Measurements from ENCODE around the gene TULP4.
"Not testable (repeated sequence)": the region's sequence is repeated elsewhere in the genome, so short reads cannot be mapped to it uniquely, and the experiment has no call there.

TULP4 gene

DNA sequence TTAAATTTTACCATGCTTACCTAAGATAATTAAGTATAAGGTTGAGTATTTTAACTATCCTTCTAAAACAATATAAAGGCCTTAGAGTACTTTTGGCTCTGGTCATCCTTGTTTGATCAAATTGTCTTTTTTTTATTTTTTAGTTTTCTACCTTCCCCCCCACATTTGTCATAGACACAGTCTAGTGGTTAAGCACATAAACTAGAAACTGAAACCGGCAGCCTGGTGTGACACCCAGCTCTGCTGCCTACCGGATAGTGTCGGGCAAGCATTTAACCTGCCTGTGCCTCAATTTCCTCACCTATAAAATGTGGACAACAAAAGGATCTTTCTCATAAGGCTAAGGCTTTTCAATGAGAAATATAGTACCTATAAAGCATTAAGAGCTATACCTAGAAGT lies 21.6 kb upstream of the TULP4 start:
- no peak overlapping the region for H3K4me3 ChIP-seq
- peaks cover 26% of the 10 kb centered on the region for H3K4me1 ChIP-seq
- H4K20me1 ChIP-seq, result peaks cover 23% of the 10 kb centered on the region; the same call in 1 of the 2 replicates
- H3K27me3 ChIP-seq, result no peaks in the 10 kb centered on the region
- TF ChIP-seq Cebpa-rat (IDR thresholded peaks at IDR 0.05), result no peak
- peaks cover 44% of the 10 kb centered on the region for H3K36me3 ChIP-seq
- peaks cover 28% of the 10 kb centered on the region for H3K9me3 ChIP-seq
- H3K9ac ChIP-seq, result no peak overlapping the region
- H3K27ac ChIP-seq, result no peak overlapping the region
- peak overlapping the region; percentile 63 for H3K4me2 ChIP-seq

DNA sequence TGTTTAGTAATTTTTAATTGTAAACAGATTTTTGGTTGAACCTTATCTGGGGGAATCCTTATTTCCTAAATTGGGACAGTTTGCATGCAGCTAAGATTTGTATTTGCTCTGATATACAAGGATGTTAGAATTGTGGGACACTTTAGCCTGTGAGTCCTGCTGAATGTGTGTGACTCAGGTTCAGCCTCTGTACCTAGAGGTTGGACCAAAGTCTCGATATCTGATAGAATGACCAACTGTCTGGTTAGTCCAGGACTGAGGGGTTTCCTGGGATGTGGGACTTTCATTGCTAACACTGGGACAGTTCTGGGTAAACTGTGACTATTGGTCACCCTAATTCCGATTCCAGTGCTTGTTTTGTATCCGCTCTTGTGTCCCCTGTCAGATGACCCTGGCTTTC lies 20.2 kb upstream of the TULP4 start:
- H4K20me1 ChIP-seq, result peaks cover 18% of the 10 kb centered on the region; the same call in 1 of the 2 replicates
- H3K4me2 ChIP-seq, result no peak overlapping the region
- no peak overlapping the region for H3K9ac ChIP-seq
- no peak overlapping the region for H3K27ac ChIP-seq
- H3K27me3 ChIP-seq, result no peaks in the 10 kb centered on the region
- peaks cover 26% of the 10 kb centered on the region for H3K4me1 ChIP-seq
- TF ChIP-seq Cebpa-rat (IDR thresholded peaks at IDR 0.05), result no peak
- H3K9me3 ChIP-seq, result peaks cover 42% of the 10 kb centered on the region
- no peak overlapping the region for H3K4me3 ChIP-seq
- H3K36me3 ChIP-seq, result peaks cover 58% of the 10 kb centered on the region

DNA sequence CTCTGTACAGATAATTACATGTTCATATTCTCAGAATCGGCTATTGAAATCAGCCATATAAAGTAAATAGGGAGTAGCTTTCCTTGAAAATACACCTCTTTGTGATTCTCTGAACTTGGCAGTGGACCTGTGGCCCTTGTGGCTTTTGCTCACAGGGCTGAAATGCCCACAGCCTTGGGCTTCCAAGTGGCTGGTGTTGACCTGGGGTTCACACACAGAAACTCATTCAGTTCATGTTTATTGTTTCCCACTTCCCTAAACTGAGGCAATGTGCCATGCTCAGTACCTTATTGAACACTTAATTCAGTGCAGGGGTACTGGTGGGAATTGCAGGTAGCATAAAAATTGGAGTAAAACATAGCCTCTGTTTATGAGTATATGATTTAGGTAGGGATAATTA lies 19.1 kb upstream of the TULP4 start:
- Histone ChIP-seq H3K36me3 (peaks cover 62% of the 10 kb centered on the region), H3K9me3 (peaks cover 53% of the 10 kb centered on the region), H3K9ac (no peak overlapping the region), H3K27ac (no peak overlapping the region), H3K4me3 (no peak overlapping the region), H3K4me2 (no peak overlapping the region), H4K20me1 (peaks cover 7% of the 10 kb centered on the region; the same call in 1 of the 2 replicates), H3K27me3 (no peaks in the 10 kb centered on the region), H3K4me1 (peaks cover 26% of the 10 kb centered on the region)
- no peak for TF ChIP-seq Cebpa-rat (IDR thresholded peaks at IDR 0.05)

DNA sequence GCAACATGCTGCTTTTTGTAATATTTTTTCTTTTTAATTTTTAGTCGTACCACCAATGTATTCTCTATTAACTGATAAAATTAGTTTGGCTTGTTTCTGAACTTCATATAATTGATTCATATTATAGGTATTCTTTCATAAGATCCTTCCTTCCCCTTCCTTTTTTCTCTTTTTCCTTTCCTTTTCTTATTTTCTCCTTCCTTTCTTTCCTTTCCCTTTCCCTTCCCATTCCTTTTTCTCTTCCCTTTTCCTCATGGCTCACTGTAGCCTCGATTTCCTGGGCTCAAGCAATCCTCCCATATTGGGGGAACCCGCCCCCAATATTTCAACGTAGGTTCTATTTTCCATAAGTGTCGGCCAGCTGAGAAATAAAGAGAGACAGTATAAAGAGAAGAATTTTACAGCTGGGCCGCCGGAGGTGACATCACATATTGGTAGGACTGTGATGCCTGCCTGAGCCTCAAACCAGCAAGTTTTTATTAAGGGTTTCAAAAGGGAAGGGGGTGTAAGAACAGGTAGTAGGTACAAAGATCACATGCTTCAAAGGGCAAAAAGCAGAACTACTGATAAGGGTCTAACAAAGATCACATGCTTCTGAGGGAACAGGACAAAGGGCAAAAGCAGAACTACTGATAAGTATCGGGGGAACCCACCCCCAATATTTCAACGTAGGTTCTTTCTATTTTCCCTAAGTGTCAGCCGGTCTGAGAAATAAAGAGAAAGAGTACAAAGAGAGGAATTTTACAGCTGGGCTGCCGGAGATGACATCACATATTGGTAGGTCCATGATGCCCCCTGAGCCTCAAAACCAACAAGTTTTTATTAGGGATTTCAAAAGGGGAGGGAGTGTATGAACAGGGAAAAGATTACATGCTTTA lies 16.1 kb upstream of the TULP4 start:
- not testable (repeated sequence) for H4K20me1 ChIP-seq, H3K4me1 ChIP-seq, H3K4me2 ChIP-seq, H3K27ac ChIP-seq, H3K9ac ChIP-seq, H3K27me3 ChIP-seq
- 0 out of 2 replicates have a peak overlapping the region, but pooled peaks have one; percentile 14 for H3K4me3 ChIP-seq
- H3K9me3 ChIP-seq, result peaks cover 62% of the 10 kb centered on the region
- peaks cover 90% of the 10 kb centered on the region for H3K36me3 ChIP-seq

DNA sequence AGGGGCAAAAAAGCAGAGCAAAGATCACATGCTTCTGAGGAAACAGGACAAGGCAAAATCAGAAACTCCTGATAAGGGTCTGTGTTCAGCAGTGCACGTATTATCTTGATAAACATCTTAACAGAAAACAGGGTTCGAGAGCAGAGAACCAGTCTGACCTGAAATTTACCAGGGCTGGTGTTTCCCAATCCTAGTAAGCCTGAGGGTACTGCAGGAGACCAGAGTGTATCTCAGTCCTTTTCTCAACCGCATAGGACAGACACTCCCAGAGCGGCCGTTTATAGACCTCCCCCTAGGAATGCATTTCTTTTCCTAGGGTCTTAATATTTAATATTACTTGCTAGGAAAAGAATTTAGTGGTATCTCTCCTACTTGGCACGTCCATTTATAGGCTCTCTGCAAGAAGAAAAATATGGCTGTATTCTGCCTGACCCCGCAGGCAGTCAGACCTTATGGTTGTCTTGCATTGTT lies 15.4 kb upstream of the TULP4 start:
- Histone ChIP-seq H3K9me3 (peaks cover 62% of the 10 kb centered on the region), H3K36me3 (peaks cover 90% of the 10 kb centered on the region), H3K4me3 (peak overlapping the region; percentile 25; the same call in 1 of the 2 replicates)
- H3K9ac ChIP-seq, H4K20me1 ChIP-seq, H3K27ac ChIP-seq, H3K4me2 ChIP-seq, H3K4me1 ChIP-seq, H3K27me3 ChIP-seq: not testable (repeated sequence)

DNA sequence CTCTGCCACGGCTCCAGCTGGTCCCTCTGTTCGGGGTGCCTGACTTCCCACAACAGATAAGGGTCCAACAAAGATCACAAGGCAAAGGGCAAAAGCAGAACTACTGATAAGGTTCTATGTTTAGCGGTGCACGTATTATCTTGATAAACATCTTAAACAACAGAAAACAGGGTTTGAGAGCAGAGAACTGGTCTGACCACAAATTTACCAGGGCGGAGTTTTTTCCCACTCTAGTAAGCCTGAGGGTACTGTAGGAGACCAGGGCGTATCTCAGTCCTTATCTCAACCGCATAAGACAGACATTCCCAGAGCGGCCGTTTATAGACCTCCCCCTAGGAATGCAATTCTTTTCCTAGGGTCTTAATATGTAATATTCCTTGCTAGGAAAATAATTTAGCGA lies 14.6 kb upstream of the TULP4 start:
- H3K27ac ChIP-seq, H3K4me3 ChIP-seq, H3K4me1 ChIP-seq, H3K9ac ChIP-seq, H3K4me2 ChIP-seq, H4K20me1 ChIP-seq, H3K27me3 ChIP-seq: not testable (repeated sequence)
- peaks cover 62% of the 10 kb centered on the region for H3K9me3 ChIP-seq
- H3K36me3 ChIP-seq, result peaks cover 82% of the 10 kb centered on the region

DNA sequence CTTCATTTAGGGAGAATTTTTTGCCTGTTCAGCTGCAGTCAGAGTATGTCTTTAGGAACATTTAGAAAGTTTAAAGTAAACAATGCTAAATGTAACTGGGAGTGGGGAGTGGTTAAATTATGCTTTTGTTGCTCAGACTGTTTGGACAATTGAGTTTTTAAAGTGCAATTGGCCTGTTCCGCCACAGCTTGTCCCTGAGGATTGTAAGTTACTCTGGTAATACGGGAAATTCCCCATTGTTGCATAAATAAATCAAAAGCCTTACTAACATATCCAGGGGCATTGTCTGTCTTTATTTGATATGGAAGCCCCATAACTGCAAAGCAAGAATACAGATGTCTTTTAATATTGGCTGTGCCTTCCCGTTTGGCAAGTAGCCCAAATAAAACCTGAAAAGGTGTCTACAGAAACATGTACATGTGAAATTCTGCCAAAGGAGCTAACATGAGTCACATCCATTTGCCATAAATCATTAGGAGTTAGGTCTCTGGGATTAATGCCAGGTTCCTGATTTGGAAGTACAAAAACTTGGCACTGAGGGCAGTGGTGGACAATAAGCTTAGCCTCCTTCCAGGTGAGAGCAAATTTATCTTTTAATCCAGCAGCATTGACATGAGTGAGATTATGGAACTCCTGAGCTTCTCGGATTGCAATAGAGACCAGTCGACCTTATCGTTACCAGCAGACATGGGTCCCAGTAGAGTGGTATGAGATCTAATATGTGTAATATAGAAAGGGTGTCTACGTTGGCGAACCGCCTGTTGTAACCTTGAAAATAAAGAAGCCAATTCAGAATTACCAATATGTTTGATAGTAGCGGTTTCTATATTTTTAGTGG lies 11.7 kb upstream of the TULP4 start:
- H3K4me3 ChIP-seq, H4K20me1 ChIP-seq, H3K27ac ChIP-seq, H3K9ac ChIP-seq, H3K4me2 ChIP-seq, H3K4me1 ChIP-seq, H3K27me3 ChIP-seq: not testable (repeated sequence)
- H3K36me3 ChIP-seq, result peaks cover 65% of the 10 kb centered on the region
- peaks cover 39% of the 10 kb centered on the region for H3K9me3 ChIP-seq

DNA sequence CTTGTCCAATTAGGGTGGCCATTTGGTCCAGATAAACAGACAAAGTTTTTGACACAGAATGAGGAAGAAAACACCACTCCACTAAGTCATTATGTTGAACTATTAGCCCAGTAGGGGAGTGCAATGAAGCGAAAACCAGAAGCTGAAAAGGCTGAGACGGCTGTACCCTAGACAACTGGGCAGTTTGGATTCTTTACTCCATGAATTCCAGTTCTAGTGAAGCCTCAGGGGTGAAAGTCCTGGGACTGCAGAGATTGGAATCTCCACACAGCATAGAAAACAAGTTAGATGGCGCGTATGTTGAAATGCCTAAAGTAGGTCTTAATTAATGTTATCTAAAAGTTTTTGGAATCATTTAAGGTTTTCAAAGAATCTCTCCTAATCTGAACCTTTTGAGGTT lies 10.7 kb upstream of the TULP4 start:
- not testable (repeated sequence) for H3K27ac ChIP-seq, H3K4me3 ChIP-seq, H3K9ac ChIP-seq, H4K20me1 ChIP-seq, H3K27me3 ChIP-seq, H3K4me2 ChIP-seq, H3K4me1 ChIP-seq
- peaks cover 61% of the 10 kb centered on the region for H3K36me3 ChIP-seq
- H3K9me3 ChIP-seq, result peaks cover 37% of the 10 kb centered on the region

DNA sequence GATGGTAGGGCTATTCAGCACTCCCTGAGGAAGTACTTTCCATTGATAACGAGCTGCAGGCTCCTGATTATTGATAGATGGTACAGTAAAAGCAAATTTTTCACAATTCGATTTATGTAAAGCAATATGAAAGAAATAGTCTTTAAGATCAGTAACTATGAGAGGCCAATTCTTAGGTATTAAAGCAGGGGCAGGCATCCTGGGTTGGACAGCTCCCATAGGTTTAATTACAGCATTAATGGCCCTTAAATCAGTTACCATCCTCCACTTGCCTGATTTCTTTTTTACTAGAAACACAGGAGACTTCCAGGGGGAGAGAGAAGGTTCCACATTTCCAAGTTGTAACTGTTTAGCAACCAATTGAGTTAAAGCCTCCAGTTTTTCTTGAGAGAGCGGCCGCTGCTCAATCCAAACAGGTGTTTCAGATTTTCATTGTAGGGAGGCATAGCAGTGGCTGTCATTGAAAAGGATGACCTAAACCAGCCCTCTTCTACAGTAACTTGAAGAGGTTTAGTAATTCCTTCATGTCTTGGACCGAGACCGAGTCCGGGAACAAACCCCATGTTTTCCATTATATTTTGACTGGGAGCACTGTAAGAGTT lies 10.0 kb upstream of the TULP4 start:
- not testable (repeated sequence) for H3K27me3 ChIP-seq, H3K27ac ChIP-seq, H4K20me1 ChIP-seq, H3K4me2 ChIP-seq, H3K9ac ChIP-seq, H3K4me3 ChIP-seq, H3K4me1 ChIP-seq
- Histone ChIP-seq H3K9me3 (peaks cover 37% of the 10 kb centered on the region), H3K36me3 (peaks cover 58% of the 10 kb centered on the region)

DNA sequence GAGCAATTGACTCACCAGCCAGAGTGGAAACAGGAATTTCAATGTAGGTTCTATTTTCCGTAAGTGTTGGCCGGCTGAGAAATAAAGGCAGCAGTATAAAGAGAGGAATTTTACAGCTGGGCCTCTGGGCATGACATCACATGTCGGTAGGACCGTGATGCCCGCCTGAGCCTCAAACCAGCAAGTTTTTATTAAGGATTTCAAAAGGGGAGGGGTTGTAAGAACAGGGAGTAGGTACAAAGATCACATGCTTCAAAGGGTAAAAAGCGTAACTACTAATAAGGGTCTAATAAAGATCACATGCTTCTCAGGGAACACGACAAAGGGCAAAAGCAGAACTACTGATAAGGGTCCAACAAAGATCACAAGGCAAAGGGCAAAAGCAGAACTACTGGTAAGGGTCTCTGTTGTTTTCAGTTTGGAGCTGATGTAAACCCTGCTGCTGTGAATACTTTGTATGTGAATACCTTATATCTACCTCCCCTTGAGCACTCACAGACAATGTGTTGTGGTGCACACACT lies 9.0 kb upstream of the TULP4 start:
- Histone ChIP-seq H3K4me1 (no peaks in the 10 kb centered on the region), H3K4me3 (no peak overlapping the region), H3K9me3 (peaks cover 33% of the 10 kb centered on the region), H3K36me3 (peaks cover 52% of the 10 kb centered on the region), H3K4me2 (no peak overlapping the region), H4K20me1 (no peaks in the 10 kb centered on the region), H3K9ac (no peak overlapping the region), H3K27me3 (no peaks in the 10 kb centered on the region), H3K27ac (no peak overlapping the region)
- no peak for TF ChIP-seq Cebpa-rat (IDR thresholded peaks at IDR 0.05)
